ENCODE data around the gene FAM53B. TPM values are rescaled to one million over a fixed set of nuclear protein-coding genes. Genes with fewer than 3 reads are reported as not detected.

The FAM53B gene
- total RNA-seq, 1 experiment from 2014 or later, result 13.7 TPM

DNA sequence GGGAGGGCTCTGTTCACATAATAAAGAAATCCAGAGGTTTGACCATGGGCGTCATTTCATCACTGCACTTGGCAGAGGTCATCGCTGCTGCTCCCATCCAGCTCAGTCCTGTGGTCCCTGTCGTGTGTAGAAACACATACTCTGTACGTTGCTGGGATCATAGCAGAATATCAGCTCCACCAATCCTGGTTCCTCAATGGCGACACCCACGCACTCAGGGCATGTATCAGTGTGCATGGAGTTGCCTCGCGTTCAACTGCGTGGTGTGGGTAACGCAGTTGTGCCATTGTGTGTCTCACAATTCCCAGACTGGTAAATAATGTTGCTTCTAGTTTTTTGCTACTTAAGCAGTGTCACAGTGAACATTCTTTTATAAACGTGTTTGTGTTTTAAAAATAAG lies 171.4 kb downstream of the FAM53B start:
- POLR2A ChIA-PET, result no interaction called here
- DNase-seq, result no peak
- Histone ChIP-seq H3K36me3 (ENCODE audit: control insufficient read depth, insufficient read depth, low read length) (no peaks in the 10 kb centered on the region), H3K4me1 (no peaks in the 10 kb centered on the region), H3K27me3 (replicated peaks; ENCODE audit: control insufficient read depth, insufficient read depth, low read length) (no peaks in the 10 kb centered on the region; the same call in 1 of the 2 replicates), H3K9me3 (no peaks in the 10 kb centered on the region), H3K4me3 (ENCODE audit: low read depth, low read length) (no peak overlapping the region)
- no peak overlapping the region for H3K27ac Mint-ChIP-seq (ENCODE audit: unreplicated experiment)
- no peak overlapping the region for H3K4me3 Mint-ChIP-seq (ENCODE audit: unreplicated experiment)
- TF ChIP-seq, protein P1, sequence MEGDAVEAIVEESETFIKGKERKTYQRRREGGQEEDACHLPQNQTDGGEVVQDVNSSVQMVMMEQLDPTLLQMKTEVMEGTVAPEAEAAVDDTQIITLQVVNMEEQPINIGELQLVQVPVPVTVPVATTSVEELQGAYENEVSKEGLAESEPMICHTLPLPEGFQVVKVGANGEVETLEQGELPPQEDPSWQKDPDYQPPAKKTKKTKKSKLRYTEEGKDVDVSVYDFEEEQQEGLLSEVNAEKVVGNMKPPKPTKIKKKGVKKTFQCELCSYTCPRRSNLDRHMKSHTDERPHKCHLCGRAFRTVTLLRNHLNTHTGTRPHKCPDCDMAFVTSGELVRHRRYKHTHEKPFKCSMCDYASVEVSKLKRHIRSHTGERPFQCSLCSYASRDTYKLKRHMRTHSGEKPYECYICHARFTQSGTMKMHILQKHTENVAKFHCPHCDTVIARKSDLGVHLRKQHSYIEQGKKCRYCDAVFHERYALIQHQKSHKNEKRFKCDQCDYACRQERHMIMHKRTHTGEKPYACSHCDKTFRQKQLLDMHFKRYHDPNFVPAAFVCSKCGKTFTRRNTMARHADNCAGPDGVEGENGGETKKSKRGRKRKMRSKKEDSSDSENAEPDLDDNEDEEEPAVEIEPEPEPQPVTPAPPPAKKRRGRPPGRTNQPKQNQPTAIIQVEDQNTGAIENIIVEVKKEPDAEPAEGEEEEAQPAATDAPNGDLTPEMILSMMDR (IDR thresholded peaks at IDR 0.05; ENCODE audit: insufficient read depth in 1 of 2, low read depth in 1 of 2, low read length in 1 of 2, severe bottlenecking in 1 of 2, unreplicated experiment in 1 of 2), result no peak
- CTCF ChIA-PET, result no interaction called here
- no peaks in the 10 kb centered on the region for H3K36me3 Mint-ChIP-seq (ENCODE audit: insufficient read depth, unreplicated experiment)
- H3K9me3 Mint-ChIP-seq (ENCODE audit: unreplicated experiment), result no peaks in the 10 kb centered on the region
- H3K4me1 Mint-ChIP-seq (ENCODE audit: low read depth, unreplicated experiment), result no peaks in the 10 kb centered on the region
- H3K27me3 Mint-ChIP-seq (ENCODE audit: insufficient read depth, unreplicated experiment), result peaks cover 3% of the 10 kb centered on the region
- intact Hi-C loops (cut with micrococcal nuclease; ENCODE audit: unreplicated experiment), result no loop called here
- BruUV-seq (replicated peaks), result no TSS peak

- Histone ChIP-seq H3K36me3 (ENCODE audit: control insufficient read depth, insufficient read depth, low read length) (no peaks in the 10 kb centered on the region), H3K9me3 (no peaks in the 10 kb centered on the region), H3K4me1 (no peaks in the 10 kb centered on the region), H3K4me3 (ENCODE audit: low read depth, low read length) (no peak overlapping the region), H3K27me3 (replicated peaks; ENCODE audit: control insufficient read depth, insufficient read depth, low read length) (no peaks in the 10 kb centered on the region; the same call in 1 of the 2 replicates)
- POLR2A ChIA-PET, result no interaction called here
- intact Hi-C loops (cut with micrococcal nuclease; ENCODE audit: unreplicated experiment), result no loop called here
- peaks cover 3% of the 10 kb centered on the region for H3K27me3 Mint-ChIP-seq (ENCODE audit: insufficient read depth, unreplicated experiment)
- H3K4me1 Mint-ChIP-seq (ENCODE audit: low read depth, unreplicated experiment), result no peaks in the 10 kb centered on the region
- H3K36me3 Mint-ChIP-seq (ENCODE audit: insufficient read depth, unreplicated experiment), result no peaks in the 10 kb centered on the region
- no peaks in the 10 kb centered on the region for H3K9me3 Mint-ChIP-seq (ENCODE audit: unreplicated experiment)
- TF ChIP-seq, protein P1 (IDR thresholded peaks at IDR 0.05; ENCODE audit: insufficient read depth in 1 of 2, low read depth in 1 of 2, low read length in 1 of 2, severe bottlenecking in 1 of 2, unreplicated experiment in 1 of 2), result no peak
- no TSS peak for BruUV-seq (replicated peaks)
- H3K27ac Mint-ChIP-seq (ENCODE audit: unreplicated experiment), result no peak overlapping the region
- no peak for DNase-seq
- H3K4me3 Mint-ChIP-seq (ENCODE audit: unreplicated experiment), result no peak overlapping the region
- CTCF ChIA-PET, result no interaction called here
Measured at GRCh38 chr10:124570646-124571045, 173.5 kb downstream of the FAM53B start.

DNA sequence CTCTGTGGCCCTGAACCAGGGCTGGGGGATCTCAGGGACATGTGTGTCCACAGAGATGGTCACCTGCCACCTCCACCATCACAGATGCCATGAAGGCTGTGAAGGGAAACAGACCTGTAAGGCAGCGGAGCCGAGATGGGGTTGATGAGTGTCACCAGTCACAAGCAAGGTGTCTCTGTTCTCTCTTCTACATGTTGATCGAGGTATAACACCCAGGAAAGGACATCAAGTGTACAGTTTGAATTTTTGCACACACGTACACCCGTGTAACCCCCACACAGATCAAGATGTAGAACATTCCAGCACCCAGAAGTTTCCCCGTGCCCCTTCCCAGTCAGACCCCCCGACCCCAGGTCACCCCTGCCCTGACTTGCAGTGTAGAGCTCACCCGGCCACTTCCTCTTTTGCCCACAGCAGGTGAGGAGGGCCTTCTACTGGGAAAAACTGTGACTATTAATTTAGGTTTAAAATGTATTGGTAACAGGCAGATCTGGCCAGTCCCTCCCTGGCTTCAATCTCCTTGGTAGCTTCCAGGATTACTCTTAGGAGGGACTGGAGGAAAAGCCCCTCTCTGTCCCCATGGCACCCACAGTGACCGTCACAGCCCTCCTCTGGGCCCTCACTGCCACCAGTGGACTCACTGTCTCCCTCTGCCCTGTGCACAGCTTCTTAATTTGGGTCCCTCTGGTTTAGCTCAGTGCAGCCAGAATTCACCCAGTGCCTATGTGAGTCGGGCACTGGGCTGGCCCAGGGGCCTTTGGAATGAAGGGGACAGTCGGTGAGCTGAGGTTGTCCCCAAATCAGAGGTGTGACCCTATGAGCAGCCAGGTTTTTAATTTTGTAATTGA lies 174.3 kb downstream of the FAM53B start:
- no peaks in the 10 kb centered on the region for H3K36me3 ChIP-seq (ENCODE audit: control insufficient read depth, insufficient read depth, low read length)
- H3K9me3 ChIP-seq, result no peaks in the 10 kb centered on the region
- H3K4me1 ChIP-seq, result no peaks in the 10 kb centered on the region
- CTCF ChIA-PET, result interaction anchor here (0.6 to 0.7 kb wide), 2 partner anchors 329 to 1254 kb away, joined by 3 to 4 read pairs; partner anchors contain the start of gene BCCIP
- DNase-seq, result no peak
- intact Hi-C loops (cut with micrococcal nuclease; ENCODE audit: unreplicated experiment), result no loop called here
- POLR2A ChIA-PET, result no interaction called here
- H3K27me3 ChIP-seq (replicated peaks; ENCODE audit: control insufficient read depth, insufficient read depth, low read length), result no peaks in the 10 kb centered on the region; the same call in 1 of the 2 replicates
- Mint-ChIP-seq H3K9me3 (ENCODE audit: unreplicated experiment) (no peaks in the 10 kb centered on the region), H3K4me3 (ENCODE audit: unreplicated experiment) (no peak overlapping the region), H3K36me3 (ENCODE audit: insufficient read depth, unreplicated experiment) (no peaks in the 10 kb centered on the region), H3K27me3 (ENCODE audit: insufficient read depth, unreplicated experiment) (peaks cover 3% of the 10 kb centered on the region), H3K4me1 (ENCODE audit: low read depth, unreplicated experiment) (no peaks in the 10 kb centered on the region), H3K27ac (ENCODE audit: unreplicated experiment) (no peak overlapping the region)
- no TSS peak for BruUV-seq (replicated peaks)
- TF ChIP-seq, protein P1 (IDR thresholded peaks at IDR 0.05; ENCODE audit: insufficient read depth in 1 of 2, low read depth in 1 of 2, low read length in 1 of 2, severe bottlenecking in 1 of 2, unreplicated experiment in 1 of 2), result no peak
- no peak overlapping the region for H3K4me3 ChIP-seq (ENCODE audit: low read depth, low read length)

Other genes with a start within 250 kb of the FAM53B start
- gene EEF1AKMT2, start 47.5 kb upstream of the FAM53B start, total RNA-seq (2022), result 28.1 and 29.9 TPM in 2 replicates
- gene ABRAXAS2, start 57.4 kb upstream of the FAM53B start, total RNA-seq (2022), result 15.5 and 16.8 TPM in 2 replicates
- 24.6 and 27.7 TPM in 2 replicates for gene ZRANB1, start 197.7 kb upstream of the FAM53B start, total RNA-seq (2022)